K562 (cell line): ENCODE results near the gene MAML1. TPM values are rescaled to one million over a fixed set of nuclear protein-coding genes. Genes with fewer than 3 reads are reported as not detected.
A peak's percentile ranks its signal among the peaks of the same experiment; 100 is the strongest.

Experiments used
- BCOR ChIP-seq: fragments of 450-650 bp; IDR thresholded peaks from 2 replicates; pipeline ENCODE4 v1.6.1; 2016
- CREB1 ChIP-seq, 2 experiments: sonication (generic) in 1 of 2; formaldehyde crosslinking in 1 of 2; IDR thresholded peaks; 2 replicates each; pipeline versions ENCODE4 v1.6.1 to v1.8.0; 2012 to 2022; ENCODE audit warnings: inconsistent platforms in 1 of 2, mild to moderate bottlenecking in 1 of 2, missing genetic modification reagents in 1 of 2, moderate library complexity in 1 of 2
- FOSL1 ChIP-seq: fragments of 200-800 bp; sonication (Bioruptor generic); conservative IDR thresholded peaks from 2 replicates; pipeline ENCODE4 v1.6.1; 2016; ENCODE audit warnings: missing genetic modification characterization, missing compliant biosample characterization
- THAP7 ChIP-seq: fragments of 250-450 bp; sonication (Bioruptor Pico); IDR thresholded peaks from 2 replicates; pipeline ENCODE4 v1.5.0; 2021
- ZBTB11 ChIP-seq, 3 experiments: fragments of 200-800 bp in 1 of 3; fragments of 250-450 bp in 1 of 3; fragments of 450-650 bp in 1 of 3; sonication (Bioruptor Pico) in 1 of 3; sonication (Bioruptor generic) in 1 of 3; formaldehyde crosslinking in 1 of 3; IDR thresholded peaks; 2 replicates each; pipeline versions ENCODE4 v1.6.1 to v1.8.0; 2016 to 2022; ENCODE audit warnings: mild to moderate bottlenecking in 2 of 3, missing genetic modification characterization in 2 of 3, missing compliant biosample characterization in 1 of 3, moderate library complexity in 1 of 3
- polyA plus RNA-seq, 8 experiments: library from polyadenylated mRNA; depleted of rRNA in 4 of 8; stranded (reverse) in 5 of 8; unstranded in 3 of 8; fragments of >200 nt; fragmentation: Nextera tagmentation in 2 of 8; fragmentation: Illumina TruSeq in 1 of 8; extraction: Ambion mirVana in 2 of 8; extraction: Trizol in 1 of 8; gene quantifications; 2 replicates each; pipeline versions ENCODE4 v1.2.1 to v1.2.3, GENCODE V29; 2011 to 2014; ENCODE audit warnings: inconsistent platforms in 1 of 8, missing spikeins in 1 of 8
- total RNA-seq, 7 experiments: library from RNA; depleted of rRNA in 6 of 7; stranded (reverse); fragments of >200 nt in 6 of 7; fragmentation: Illumina TruSeq in 2 of 7; extraction: Trizol in 2 of 7; gene quantifications; 2 replicates each; pipeline versions ENCODE4 v1.2.1 to v1.2.3, GENCODE V29; 2011 to 2021; ENCODE audit warnings: low replicate concordance in 1 of 7
- TF ChIP-seq, protein P1 (sequence below), 2 experiments: fragments of 450-650 bp; formaldehyde crosslinking in 1 of 2; IDR thresholded peaks; 2 replicates each; pipeline versions ENCODE4 v1.4.0 to v1.6.1; 2014 to 2020; ENCODE audit warnings: mild to moderate bottlenecking in 2 of 2, borderline replicate concordance in 1 of 2, low read depth in 1 of 2
- TF ChIP-seq, protein P2 (sequence below): sonication (generic); formaldehyde crosslinking; IDR thresholded peaks from 2 replicates; pipeline ENCODE4 v1.8.0; 2023; ENCODE audit warnings: mild to moderate bottlenecking, missing genetic modification reagents
- TF ChIP-seq, protein P3 (sequence below): fragments of 450-650 bp; formaldehyde crosslinking; IDR thresholded peaks from 2 replicates; pipeline ENCODE4 v1.4.0; 2022; ENCODE audit warnings: missing genetic modification characterization

Gene MAML1
- total and polyA plus RNA-seq, 9 of the 15 experiments (the other 6 are each of a cell fraction or from before 2014, with no cell fraction given): 0.32 to 18.4 (median 7.0) TPM

- TF ChIP-seq, protein P1, sequence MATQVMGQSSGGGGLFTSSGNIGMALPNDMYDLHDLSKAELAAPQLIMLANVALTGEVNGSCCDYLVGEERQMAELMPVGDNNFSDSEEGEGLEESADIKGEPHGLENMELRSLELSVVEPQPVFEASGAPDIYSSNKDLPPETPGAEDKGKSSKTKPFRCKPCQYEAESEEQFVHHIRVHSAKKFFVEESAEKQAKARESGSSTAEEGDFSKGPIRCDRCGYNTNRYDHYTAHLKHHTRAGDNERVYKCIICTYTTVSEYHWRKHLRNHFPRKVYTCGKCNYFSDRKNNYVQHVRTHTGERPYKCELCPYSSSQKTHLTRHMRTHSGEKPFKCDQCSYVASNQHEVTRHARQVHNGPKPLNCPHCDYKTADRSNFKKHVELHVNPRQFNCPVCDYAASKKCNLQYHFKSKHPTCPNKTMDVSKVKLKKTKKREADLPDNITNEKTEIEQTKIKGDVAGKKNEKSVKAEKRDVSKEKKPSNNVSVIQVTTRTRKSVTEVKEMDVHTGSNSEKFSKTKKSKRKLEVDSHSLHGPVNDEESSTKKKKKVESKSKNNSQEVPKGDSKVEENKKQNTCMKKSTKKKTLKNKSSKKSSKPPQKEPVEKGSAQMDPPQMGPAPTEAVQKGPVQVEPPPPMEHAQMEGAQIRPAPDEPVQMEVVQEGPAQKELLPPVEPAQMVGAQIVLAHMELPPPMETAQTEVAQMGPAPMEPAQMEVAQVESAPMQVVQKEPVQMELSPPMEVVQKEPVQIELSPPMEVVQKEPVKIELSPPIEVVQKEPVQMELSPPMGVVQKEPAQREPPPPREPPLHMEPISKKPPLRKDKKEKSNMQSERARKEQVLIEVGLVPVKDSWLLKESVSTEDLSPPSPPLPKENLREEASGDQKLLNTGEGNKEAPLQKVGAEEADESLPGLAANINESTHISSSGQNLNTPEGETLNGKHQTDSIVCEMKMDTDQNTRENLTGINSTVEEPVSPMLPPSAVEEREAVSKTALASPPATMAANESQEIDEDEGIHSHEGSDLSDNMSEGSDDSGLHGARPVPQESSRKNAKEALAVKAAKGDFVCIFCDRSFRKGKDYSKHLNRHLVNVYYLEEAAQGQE (IDR thresholded peaks at IDR 0.05; ENCODE audit: borderline replicate concordance): peak; percentile 44; the same call in 1 of the 2 replicates
- TF ChIP-seq, protein P1 (CRISPR knock-in tag; IDR thresholded peaks at IDR 0.05; ENCODE audit: low read depth): no peak
- TF ChIP-seq, protein P2, sequence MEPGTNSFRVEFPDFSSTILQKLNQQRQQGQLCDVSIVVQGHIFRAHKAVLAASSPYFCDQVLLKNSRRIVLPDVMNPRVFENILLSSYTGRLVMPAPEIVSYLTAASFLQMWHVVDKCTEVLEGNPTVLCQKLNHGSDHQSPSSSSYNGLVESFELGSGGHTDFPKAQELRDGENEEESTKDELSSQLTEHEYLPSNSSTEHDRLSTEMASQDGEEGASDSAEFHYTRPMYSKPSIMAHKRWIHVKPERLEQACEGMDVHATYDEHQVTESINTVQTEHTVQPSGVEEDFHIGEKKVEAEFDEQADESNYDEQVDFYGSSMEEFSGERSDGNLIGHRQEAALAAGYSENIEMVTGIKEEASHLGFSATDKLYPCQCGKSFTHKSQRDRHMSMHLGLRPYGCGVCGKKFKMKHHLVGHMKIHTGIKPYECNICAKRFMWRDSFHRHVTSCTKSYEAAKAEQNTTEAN (CRISPR knock-in tag): no peak
- TF ChIP-seq ZBTB11 (CRISPR knock-in tag; IDR thresholded peaks at IDR 0.05) (no peak), BCOR (no peak), FOSL1 (peak; percentile 57), CREB1 (IDR thresholded peaks at IDR 0.05) (no peak), CREB1 (CRISPR knock-in tag; IDR thresholded peaks at IDR 0.05) (no peak), THAP7 (CRISPR knock-in tag) (no peak)
- TF ChIP-seq, protein P3, sequence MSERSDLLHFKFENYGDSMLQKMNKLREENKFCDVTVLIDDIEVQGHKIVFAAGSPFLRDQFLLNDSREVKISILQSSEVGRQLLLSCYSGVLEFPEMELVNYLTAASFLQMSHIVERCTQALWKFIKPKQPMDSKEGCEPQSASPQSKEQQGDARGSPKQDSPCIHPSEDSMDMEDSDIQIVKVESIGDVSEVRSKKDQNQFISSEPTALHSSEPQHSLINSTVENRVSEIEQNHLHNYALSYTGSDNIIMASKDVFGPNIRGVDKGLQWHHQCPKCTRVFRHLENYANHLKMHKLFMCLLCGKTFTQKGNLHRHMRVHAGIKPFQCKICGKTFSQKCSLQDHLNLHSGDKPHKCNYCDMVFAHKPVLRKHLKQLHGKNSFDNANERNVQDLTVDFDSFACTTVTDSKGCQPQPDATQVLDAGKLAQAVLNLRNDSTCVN: no peak
These were observed 30.8 kb downstream of the MAML1 start (continued) for GRCh38 chr5:179763215-179763945.
